Uterus (tissue), 2 donors: ENCODE measurements around the gene WDR81.
A peak's percentile ranks its signal among the peaks of the same experiment; 100 is the strongest.

Experiments
- CTCF ChIP-seq, 4 experiments: fragments of 200-600 bp in 2 of 4; fragments of 450-650 bp in 2 of 4; sonication (generic) in 2 of 4; IDR thresholded peaks; one replicate each; pipeline ENCODE4 v1.5.1; 2016 to 2019; ENCODE audit warnings: antibody characterized with exemption in 4 of 4, mild to moderate bottlenecking in 2 of 4, moderate library complexity in 1 of 4
- POLR2A ChIP-seq, 2 donors: fragments of 450-650 bp; IDR thresholded peaks; one replicate each; pipeline ENCODE4 v1.6.1; 2016; ENCODE audit warnings: antibody characterized with exemption in 2 of 2, mild to moderate bottlenecking in 1 of 2, moderate library complexity in 1 of 2

- peak; percentile 83 to 92 (median 88) for TF ChIP-seq CTCF (IDR thresholded peaks at IDR 0.05)
- peak; percentile 35 to 65 for TF ChIP-seq POLR2A (IDR thresholded peaks at IDR 0.05)
Observed at GRCh38 chr17:1783834-1784611, 59.5 kb downstream of the WDR81 start.
